ENCODE results near the gene GALNTL6.
"Not testable (repeated sequence)": the region's sequence is repeated elsewhere in the genome, so short reads cannot be mapped to it uniquely, and the experiment has no call there.

GALNTL6 gene

DNA sequence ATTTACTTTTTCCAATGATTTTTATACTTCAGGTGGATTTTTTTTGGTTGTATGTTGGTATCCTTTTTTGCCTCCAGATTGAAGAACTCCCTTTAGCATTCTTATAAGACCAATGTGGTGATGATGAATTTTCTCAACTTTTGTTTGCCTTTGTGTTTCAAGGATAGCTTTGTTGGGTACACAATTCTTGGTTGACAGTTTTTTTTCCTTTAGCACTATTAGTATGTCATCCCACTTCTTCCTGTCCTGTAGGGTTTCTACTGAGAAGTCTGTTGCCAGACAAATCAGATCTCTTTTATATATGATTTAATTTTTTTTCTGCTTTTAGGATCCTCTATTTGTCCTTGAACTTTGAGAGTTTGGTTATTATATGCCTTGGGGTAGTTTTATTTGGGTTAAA, 892.4 kb downstream of the GALNTL6 start:
- Histone ChIP-seq H3K36me3 (ENCODE audit: control insufficient read depth, insufficient read depth, low read length, severe bottlenecking) (no peaks in the 10 kb centered on the region), H3K9me3 (ENCODE audit: control insufficient read depth, low read length) (peaks cover 20% of the 10 kb centered on the region), H3K9ac (ENCODE audit: low read length) (no peak overlapping the region), H3K4me3 (ENCODE audit: low read length) (no peak overlapping the region), H3K4me1 (ENCODE audit: control insufficient read depth, insufficient read depth, low read length) (no peaks in the 10 kb centered on the region), H3K27me3 (replicated peaks; ENCODE audit: control insufficient read depth, insufficient read depth, low read length) (no peaks in the 10 kb centered on the region)
- no peak for DNase-seq (ENCODE audit: low read depth)

DNA sequence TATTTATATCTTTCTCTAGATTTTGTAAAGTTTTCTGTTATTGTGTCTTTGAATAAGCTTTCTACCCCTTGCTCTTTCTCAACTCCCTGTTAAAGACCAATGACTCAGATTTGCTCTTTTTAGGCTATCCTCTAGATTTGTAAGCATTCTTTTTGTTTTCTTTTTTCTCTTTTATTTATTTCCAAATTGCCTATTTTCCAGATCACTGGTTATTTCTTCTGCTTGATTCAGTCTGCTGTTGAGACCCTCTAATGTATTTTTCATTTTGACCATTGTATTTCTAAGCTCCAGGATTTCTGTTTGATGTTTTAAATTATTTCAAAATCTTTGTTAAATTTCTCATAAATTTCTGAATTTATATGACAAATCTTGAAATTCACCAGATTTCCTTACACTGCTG, 892.8 kb downstream of the GALNTL6 start:
- DNase-seq (ENCODE audit: low read depth), result no peak
- Histone ChIP-seq H3K4me3 (ENCODE audit: low read length) (no peak overlapping the region), H3K9ac (ENCODE audit: low read length) (no peak overlapping the region), H3K36me3 (ENCODE audit: control insufficient read depth, insufficient read depth, low read length, severe bottlenecking) (no peaks in the 10 kb centered on the region), H3K4me1 (ENCODE audit: control insufficient read depth, insufficient read depth, low read length) (no peaks in the 10 kb centered on the region), H3K27me3 (replicated peaks; ENCODE audit: control insufficient read depth, insufficient read depth, low read length) (no peaks in the 10 kb centered on the region), H3K9me3 (ENCODE audit: control insufficient read depth, low read length) (peaks cover 20% of the 10 kb centered on the region)

DNA sequence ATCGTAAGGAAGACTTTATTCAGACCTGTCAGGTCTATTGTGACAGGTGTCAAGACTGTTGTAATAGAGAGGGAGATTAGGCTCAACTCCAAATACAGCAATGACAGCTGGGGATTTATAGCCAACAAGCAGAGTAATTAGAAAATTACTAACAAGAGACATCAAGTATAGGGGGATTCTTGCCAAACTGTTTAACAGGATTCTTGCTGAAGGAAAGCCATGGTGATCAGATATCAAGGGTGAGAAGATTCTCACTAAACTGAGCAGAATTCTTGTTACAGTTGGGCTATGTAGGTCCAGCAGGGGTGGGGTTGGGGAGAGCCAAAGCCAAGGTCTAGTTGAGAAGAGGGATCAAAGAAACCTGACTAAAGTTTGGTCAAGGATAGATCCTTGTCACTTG, 894.4 kb downstream of the GALNTL6 start:
- no peak overlapping the region for H3K4me3 ChIP-seq (ENCODE audit: low read length)
- H3K4me1 ChIP-seq (ENCODE audit: control insufficient read depth, insufficient read depth, low read length), result no peaks in the 10 kb centered on the region
- no peaks in the 10 kb centered on the region for H3K27me3 ChIP-seq (replicated peaks; ENCODE audit: control insufficient read depth, insufficient read depth, low read length)
- H3K9me3 ChIP-seq (ENCODE audit: control insufficient read depth, low read length), result peaks cover 20% of the 10 kb centered on the region
- no peaks in the 10 kb centered on the region for H3K36me3 ChIP-seq (ENCODE audit: control insufficient read depth, insufficient read depth, low read length, severe bottlenecking)
- no peak for DNase-seq (ENCODE audit: low read depth)
- H3K9ac ChIP-seq (ENCODE audit: low read length), result no peak overlapping the region

- Histone ChIP-seq H3K4me1 (ENCODE audit: control insufficient read depth, insufficient read depth, low read length) (no peaks in the 10 kb centered on the region), H3K36me3 (ENCODE audit: control insufficient read depth, insufficient read depth, low read length, severe bottlenecking) (no peaks in the 10 kb centered on the region), H3K27me3 (replicated peaks; ENCODE audit: control insufficient read depth, insufficient read depth, low read length) (no peaks in the 10 kb centered on the region), H3K9ac (ENCODE audit: low read length) (no peak overlapping the region), H3K4me3 (ENCODE audit: low read length) (no peak overlapping the region), H3K9me3 (ENCODE audit: control insufficient read depth, low read length) (peaks cover 20% of the 10 kb centered on the region)
- no peak for DNase-seq (ENCODE audit: low read depth)
These were observed 895.0 kb downstream of the GALNTL6 start for GRCh38 chr4:172708184-172708583.

- DNase-seq (ENCODE audit: low read depth), result no peak
- H3K9me3 ChIP-seq (ENCODE audit: control insufficient read depth, low read length), result peaks cover 16% of the 10 kb centered on the region
- H3K9ac ChIP-seq (ENCODE audit: low read length), result no peak overlapping the region
- H3K36me3 ChIP-seq (ENCODE audit: control insufficient read depth, insufficient read depth, low read length, severe bottlenecking), result no peaks in the 10 kb centered on the region
- H3K27me3 ChIP-seq (replicated peaks; ENCODE audit: control insufficient read depth, insufficient read depth, low read length), result no peaks in the 10 kb centered on the region
- H3K4me3 ChIP-seq (ENCODE audit: low read length), result no peak overlapping the region
- no peaks in the 10 kb centered on the region for H3K4me1 ChIP-seq (ENCODE audit: control insufficient read depth, insufficient read depth, low read length)
These were observed 896.2 kb downstream of the GALNTL6 start for GRCh38 chr4:172709376-172709775.

- no peak for DNase-seq (ENCODE audit: low read depth)
- Histone ChIP-seq H3K4me3 (ENCODE audit: low read length) (no peak overlapping the region), H3K9ac (ENCODE audit: low read length) (no peak overlapping the region), H3K36me3 (ENCODE audit: control insufficient read depth, insufficient read depth, low read length, severe bottlenecking) (no peaks in the 10 kb centered on the region), H3K4me1 (ENCODE audit: control insufficient read depth, insufficient read depth, low read length) (no peaks in the 10 kb centered on the region), H3K9me3 (ENCODE audit: control insufficient read depth, low read length) (no peaks in the 10 kb centered on the region), H3K27me3 (replicated peaks; ENCODE audit: control insufficient read depth, insufficient read depth, low read length) (no peaks in the 10 kb centered on the region)
These were observed 903.1 kb downstream of the GALNTL6 start for GRCh38 chr4:172716291-172716690.

DNA sequence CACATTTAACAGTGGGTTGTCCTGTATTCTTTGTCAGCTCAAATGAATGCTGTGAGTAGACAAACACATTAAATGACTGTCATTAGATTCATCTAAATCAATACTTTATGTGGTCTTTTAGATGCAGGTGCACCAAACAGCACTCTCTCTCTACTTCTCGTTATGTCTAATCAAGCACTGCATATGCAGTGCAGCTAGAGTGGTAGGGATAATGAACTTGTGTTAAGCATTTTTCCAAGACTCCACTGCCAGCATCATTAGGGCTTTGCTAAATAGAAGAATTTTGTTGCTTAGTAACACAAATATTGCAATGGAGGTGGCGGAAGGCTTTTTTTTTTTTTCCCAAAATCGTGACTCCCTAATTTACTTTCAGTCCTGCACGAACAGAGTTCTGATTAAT, 908.5 kb downstream of the GALNTL6 start:
- Histone ChIP-seq H3K9ac (ENCODE audit: low read length) (no peak overlapping the region), H3K27me3 (replicated peaks; ENCODE audit: control insufficient read depth, insufficient read depth, low read length) (no peaks in the 10 kb centered on the region), H3K4me1 (ENCODE audit: control insufficient read depth, insufficient read depth, low read length) (no peaks in the 10 kb centered on the region), H3K36me3 (ENCODE audit: control insufficient read depth, insufficient read depth, low read length, severe bottlenecking) (no peaks in the 10 kb centered on the region), H3K4me3 (ENCODE audit: low read length) (no peak overlapping the region), H3K9me3 (ENCODE audit: control insufficient read depth, low read length) (no peaks in the 10 kb centered on the region)
- DNase-seq (ENCODE audit: low read depth), result no peak

DNA sequence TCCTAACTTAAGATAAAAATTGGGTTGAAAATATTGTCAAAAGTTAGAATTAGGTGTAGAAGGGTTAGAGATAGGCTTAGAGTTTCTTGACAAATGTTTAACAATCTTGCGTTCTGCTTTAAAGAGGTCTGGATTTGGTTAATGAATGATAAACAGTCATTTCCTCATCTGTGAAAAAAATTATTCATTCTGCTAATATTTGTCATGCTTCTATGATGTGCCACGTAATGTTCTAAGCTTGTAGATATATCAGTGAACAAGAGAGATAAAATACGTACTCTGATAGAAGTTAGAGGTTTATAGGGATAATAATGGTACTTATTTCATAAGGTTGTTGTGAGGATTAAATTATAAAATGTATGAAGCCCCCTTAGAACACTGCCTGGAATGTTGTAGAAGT, 912.4 kb downstream of the GALNTL6 start:
- H3K9me3 ChIP-seq (ENCODE audit: control insufficient read depth, low read length), result peaks cover 4% of the 10 kb centered on the region
- H3K9ac ChIP-seq (ENCODE audit: low read length), result no peak overlapping the region
- no peaks in the 10 kb centered on the region for H3K36me3 ChIP-seq (ENCODE audit: control insufficient read depth, insufficient read depth, low read length, severe bottlenecking)
- no peak overlapping the region for H3K4me3 ChIP-seq (ENCODE audit: low read length)
- no peaks in the 10 kb centered on the region for H3K4me1 ChIP-seq (ENCODE audit: control insufficient read depth, insufficient read depth, low read length)
- no peaks in the 10 kb centered on the region for H3K27me3 ChIP-seq (replicated peaks; ENCODE audit: control insufficient read depth, insufficient read depth, low read length)
- no peak for DNase-seq (ENCODE audit: low read depth)

GRCh38 chr4:172726001-172726423, 912.8 kb downstream of the GALNTL6 start:
- Histone ChIP-seq H3K36me3 (ENCODE audit: control insufficient read depth, insufficient read depth, low read length, severe bottlenecking) (no peaks in the 10 kb centered on the region), H3K9ac (ENCODE audit: low read length) (no peak overlapping the region), H3K27me3 (replicated peaks; ENCODE audit: control insufficient read depth, insufficient read depth, low read length) (no peaks in the 10 kb centered on the region), H3K9me3 (ENCODE audit: control insufficient read depth, low read length) (peaks cover 4% of the 10 kb centered on the region), H3K4me3 (ENCODE audit: low read length) (no peak overlapping the region), H3K4me1 (ENCODE audit: control insufficient read depth, insufficient read depth, low read length) (no peaks in the 10 kb centered on the region)
- DNase-seq (ENCODE audit: low read depth), result no peak

GRCh38 chr4:172727631-172728030, 914.4 kb downstream of the GALNTL6 start:
- H3K9ac ChIP-seq (ENCODE audit: low read length), result no peak overlapping the region
- H3K4me1 ChIP-seq (ENCODE audit: control insufficient read depth, insufficient read depth, low read length), result no peaks in the 10 kb centered on the region
- no peaks in the 10 kb centered on the region for H3K27me3 ChIP-seq (replicated peaks; ENCODE audit: control insufficient read depth, insufficient read depth, low read length)
- peaks cover 11% of the 10 kb centered on the region for H3K9me3 ChIP-seq (ENCODE audit: control insufficient read depth, low read length)
- H3K36me3 ChIP-seq (ENCODE audit: control insufficient read depth, insufficient read depth, low read length, severe bottlenecking), result no peaks in the 10 kb centered on the region
- no peak overlapping the region for H3K4me3 ChIP-seq (ENCODE audit: low read length)
- DNase-seq (ENCODE audit: low read depth), result no peak

GRCh38 chr4:172733645-172734044, 920.4 kb downstream of the GALNTL6 start:
- H3K27me3 ChIP-seq (replicated peaks; ENCODE audit: control insufficient read depth, insufficient read depth, low read length); DNase-seq (ENCODE audit: low read depth); H3K4me1 ChIP-seq (ENCODE audit: control insufficient read depth, insufficient read depth, low read length); H3K9ac ChIP-seq (ENCODE audit: low read length); H3K36me3 ChIP-seq (ENCODE audit: control insufficient read depth, insufficient read depth, low read length, severe bottlenecking); H3K4me3 ChIP-seq (ENCODE audit: low read length): not testable (repeated sequence)
- H3K9me3 ChIP-seq (ENCODE audit: control insufficient read depth, low read length), result peaks cover 40% of the 10 kb centered on the region

DNA sequence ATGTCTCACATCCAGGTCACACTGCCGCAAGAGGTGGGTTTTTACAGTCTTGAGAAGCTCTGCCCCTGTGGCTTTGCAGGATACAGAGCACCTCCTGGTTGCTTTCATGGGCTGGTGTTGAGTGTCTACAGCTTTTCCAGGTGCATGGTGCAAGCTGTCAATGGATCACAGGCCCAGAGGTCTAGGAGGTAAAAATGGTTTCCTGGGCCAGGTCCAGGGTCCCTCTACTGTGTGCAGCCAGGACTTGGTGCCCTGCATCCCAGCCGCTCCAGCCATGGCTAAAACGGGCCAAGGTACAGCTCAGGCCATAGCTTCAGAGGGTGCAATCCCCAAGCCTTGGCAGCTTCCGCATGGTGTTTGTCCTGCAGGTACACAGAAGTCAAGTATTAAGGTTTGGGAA, 921.4 kb downstream of the GALNTL6 start:
- H3K9me3 ChIP-seq (ENCODE audit: control insufficient read depth, low read length), result peaks cover 35% of the 10 kb centered on the region
- DNase-seq (ENCODE audit: low read depth), result no peak
- no peaks in the 10 kb centered on the region for H3K4me1 ChIP-seq (ENCODE audit: control insufficient read depth, insufficient read depth, low read length)
- no peaks in the 10 kb centered on the region for H3K27me3 ChIP-seq (replicated peaks; ENCODE audit: control insufficient read depth, insufficient read depth, low read length)
- H3K36me3 ChIP-seq (ENCODE audit: control insufficient read depth, insufficient read depth, low read length, severe bottlenecking), result no peaks in the 10 kb centered on the region
- no peak overlapping the region for H3K4me3 ChIP-seq (ENCODE audit: low read length)
- H3K9ac ChIP-seq (ENCODE audit: low read length), result no peak overlapping the region

All from adipocyte (in vitro differentiated cells).